Stimulated activated CD8-positive, alpha-beta memory T cell treated with anti-CD3 and anti-CD28 coated beads, Interleukin-2, amount 100 ng/mL, for 1 hour (primary cell): ENCODE data around the gene HSPBP1.

Experiments used
- DNase-seq, 2 donors: peaks; one replicate each; pipeline ENCODE4 v3.0.0-alpha.2; 2020; ENCODE audit warnings: low read depth in 2 of 2

HSPBP1 gene

DNA sequence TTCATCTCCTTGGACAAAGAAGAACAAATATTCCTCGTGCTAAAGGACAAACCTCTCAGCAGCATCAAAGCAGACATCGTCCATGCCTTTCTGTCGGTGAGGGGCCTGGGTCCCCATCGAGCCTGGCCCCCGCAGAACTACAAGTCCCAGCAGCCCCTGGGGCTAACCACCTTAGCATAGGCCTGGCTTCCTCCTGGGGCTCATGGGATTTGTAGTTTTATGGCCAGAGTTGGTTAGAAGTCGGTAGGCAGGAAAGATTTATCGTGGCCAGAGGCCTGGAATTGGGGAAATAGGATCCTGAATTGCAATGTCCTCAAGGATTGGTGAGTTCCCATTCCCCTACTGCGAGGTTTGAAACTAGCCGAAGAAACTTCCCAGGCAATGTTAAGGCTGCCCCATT is 25.6 kb upstream of the HSPBP1 start:
- DNase-seq: peak in 1 of 2 donors; percentile 17

DNA sequence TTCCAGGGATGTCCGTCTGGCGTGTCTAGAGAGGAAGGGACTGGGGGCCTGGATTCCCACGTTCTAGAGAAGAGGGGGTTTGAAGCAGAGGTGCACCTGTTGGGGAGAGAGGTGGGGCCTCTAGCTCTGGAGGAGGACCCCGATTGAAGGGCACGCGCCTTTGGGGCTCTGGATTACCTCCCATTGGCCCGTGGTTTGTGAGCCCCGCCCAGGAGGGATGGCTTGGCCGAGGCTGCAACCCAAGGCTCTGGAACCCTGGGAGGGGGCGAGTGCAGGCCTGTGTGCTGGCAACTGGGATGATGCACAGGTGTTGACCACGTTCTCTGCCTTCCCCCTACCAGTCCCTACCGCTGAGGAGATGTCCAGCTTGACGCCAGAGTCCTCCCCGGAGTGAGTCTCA is 25.1 kb upstream of the HSPBP1 start:
- no peak for DNase-seq

DNA sequence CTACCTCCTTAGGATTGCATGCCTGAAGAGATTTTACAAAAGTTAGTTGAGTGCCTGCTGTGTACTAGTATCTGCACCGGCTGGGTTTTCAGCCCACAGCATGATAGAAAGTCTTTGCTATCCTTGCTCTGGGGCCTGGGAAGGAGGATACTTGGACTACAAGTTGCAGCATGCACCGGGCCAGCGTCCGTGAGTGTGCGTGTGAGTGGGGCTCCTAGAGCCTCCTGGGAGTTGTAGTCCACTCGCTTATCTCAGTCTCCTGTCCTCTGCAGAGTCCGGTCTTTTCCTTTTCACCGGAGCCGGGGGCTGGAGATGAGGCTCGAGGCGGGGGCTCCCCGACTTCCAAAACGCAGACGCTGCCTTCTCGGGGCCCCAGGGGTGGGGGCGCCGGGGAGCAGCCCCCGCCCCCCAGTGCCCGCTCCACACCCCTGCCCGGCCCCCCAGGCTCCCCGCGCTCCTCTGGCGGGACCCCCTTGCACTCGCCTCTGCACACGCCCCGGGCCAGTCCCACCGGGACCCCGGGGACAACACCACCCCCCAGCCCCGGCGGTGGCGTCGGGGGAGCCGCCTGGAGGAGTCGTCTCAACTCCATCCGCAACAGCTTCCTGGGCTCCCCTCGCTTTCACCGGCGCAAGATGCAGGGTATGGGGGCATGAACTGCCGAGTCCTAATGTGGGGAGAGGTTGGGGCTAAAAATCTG is 24.5 kb upstream of the HSPBP1 start:
- DNase-seq: no peak

DNA sequence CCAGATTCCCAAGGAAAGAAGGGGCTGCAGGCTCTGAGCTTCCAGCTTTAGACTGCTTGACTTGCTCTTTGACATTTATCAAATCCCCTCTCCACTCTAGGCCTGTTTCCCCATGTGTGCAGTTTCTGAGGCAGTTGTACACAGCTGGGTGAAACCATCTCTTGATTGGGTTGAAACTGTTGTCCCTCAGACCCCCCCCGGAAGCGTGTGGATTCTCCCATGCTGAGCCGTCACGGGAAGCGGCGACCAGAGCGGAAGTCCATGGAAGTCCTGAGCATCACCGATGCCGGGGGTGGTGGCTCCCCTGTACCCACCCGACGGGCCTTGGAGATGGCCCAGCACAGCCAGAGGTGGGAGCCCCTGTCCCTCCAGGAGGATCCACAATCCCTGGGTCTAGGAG is 23.6 kb upstream of the HSPBP1 start:
- no peak for DNase-seq

DNA sequence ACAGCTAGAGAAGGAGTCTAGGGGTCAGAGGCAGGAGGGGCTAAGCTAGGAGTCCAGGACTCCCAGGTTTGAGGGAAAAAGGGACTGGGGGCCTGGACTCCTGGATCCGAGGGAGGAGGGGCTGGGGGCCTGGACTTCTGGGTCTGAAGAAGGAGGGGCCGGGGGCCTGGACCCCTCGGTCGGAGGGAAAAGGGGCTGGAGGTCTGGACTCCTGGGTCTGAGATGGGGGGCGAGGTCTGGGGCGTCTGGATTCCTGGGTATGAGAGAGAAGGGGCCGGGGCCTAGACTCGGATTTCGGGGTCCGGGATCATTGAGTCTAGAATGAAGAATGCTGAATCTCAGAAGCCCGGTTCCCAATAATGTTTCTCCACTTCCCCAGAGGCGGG is 22.4 kb upstream of the HSPBP1 start:
- no peak for DNase-seq

DNA sequence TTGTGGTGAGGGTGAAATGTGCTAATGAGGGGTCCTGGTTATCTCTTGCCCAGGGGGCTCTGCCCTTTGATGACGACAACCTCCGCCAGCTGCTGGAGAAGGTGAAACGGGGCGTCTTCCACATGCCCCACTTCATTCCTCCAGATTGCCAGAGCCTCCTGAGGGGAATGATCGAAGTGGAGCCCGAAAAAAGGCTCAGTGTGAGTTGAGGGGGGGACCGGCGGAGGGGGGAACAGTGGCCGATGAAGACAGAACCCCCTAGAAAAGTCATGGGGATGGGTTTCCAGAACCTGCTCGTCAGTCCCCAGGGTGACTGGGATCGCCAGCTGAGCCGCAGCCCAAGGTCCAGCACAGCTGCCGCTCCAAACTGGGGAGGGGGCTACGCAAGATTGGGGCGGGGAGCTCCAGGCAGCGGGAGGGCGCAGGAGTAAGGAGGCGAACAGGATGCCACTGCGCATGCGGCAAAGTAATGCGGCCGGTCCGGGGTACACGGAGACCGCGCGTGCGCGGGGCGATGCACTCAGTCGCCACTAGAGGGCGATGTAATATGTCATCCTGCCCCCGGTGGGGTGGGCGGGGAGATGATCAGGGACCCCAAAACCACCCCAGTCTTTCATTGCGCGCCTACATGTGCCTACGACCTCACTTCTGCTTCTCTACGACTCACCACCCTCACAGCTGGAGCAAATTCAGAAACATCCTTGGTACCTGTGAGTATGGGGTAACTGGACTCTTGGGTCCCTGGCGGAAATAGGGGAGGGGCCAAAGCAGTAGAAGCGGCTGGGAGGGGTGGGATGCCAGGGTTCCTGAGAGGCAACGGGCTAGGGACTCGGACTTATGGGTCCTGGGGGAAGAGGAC is 21.8 kb upstream of the HSPBP1 start:
- peak; percentile 92 to 93 for DNase-seq

DNA sequence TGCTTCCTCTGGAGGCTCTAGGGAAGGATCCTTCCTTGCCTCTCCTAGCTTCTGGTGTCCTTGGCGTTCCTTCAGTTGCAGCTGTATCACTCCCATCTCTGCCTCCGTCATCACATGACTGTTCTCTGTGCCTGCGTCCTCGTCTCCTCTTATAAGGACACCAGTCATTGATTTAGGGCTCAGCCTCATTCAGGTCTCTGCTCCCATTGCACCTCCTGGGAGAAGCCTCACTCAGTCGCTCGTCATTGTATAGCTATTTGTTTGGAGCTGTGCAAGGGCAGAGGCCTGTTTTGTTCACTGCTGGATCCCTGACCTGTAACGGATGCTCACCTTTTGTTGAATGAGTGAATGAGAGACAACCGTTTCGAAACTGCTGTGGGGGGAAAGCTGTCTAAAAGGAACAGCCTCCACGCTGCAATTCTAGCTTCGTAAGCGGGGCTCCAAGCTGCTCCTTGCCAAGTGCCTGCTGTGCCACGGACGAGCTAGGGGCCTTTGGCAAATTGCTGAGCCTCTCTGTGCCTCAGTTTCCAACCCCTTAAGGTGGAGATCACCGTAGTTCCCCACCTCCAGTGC is 21.1 kb upstream of the HSPBP1 start:
- no peak for DNase-seq

DNA sequence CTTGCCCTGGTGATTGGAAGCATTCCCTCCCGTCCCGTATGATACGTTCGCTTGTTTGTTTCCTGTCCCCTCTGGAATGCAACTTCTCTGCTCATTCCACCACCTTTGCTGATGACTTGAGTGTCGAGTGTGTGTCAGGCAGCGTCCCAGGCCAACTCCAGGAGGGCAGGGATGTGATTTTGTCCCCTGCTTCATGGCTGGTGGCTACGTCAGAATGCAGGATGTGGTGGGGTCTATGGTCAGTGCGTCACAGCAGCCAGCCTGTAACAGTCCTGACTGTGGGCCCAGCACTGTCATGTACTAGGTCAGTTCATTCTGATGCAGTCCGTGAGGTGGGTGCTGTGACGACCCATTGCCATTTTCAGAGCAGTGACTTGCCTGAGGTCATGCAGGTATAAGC is 20.1 kb upstream of the HSPBP1 start:
- DNase-seq: no peak

DNA sequence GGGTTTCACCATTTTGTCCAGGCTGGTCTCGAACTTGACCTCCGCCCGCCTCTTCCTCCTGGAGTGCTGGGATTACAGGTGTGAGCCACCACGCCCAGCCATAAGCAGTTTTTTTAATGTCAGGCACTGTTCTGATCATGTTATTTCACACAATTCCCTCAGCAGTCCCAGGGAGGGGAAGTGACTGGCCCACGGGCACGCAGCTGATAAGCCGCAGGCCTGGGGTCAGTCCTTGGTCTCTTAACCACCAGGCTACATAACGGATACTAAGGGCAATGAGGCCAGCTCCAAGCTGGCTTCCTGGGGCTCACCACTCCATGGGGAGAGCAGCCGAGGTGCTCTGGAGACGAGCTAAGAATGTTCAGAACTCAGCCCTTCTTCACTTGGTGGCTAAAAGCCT is 17.4 kb upstream of the HSPBP1 start:
- no peak for DNase-seq

DNA sequence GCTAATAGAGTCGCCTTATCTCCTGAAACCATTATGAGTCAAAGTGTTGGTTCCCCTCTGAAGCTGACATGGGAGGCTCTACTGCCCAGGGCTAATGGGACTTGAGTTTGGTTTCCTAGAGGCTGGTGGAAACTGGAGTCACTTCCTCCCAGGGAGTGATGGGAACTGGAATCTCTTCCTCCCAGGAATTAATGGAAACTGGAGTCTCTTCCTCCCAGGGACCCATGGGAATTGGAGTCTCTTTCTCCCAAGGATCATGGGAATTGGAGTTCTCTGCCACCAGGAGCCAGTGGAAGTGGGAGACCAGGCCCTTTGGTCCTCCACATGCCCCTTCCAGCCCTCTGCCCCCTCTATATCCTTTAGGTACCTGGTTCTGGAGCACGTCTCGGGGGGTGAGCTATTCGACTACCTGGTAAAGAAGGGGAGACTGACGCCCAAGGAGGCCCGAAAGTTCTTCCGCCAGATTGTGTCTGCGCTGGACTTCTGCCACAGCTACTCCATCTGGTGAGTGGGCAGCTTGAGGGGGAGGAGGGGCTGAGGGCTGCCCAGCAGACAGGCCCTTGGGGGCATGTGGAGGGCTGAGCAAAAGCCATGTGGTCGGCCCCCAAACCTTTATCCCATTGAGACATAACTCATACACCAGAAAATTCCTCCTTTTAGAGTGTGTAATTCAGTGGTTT is 9.3 kb upstream of the HSPBP1 start:
- DNase-seq: no peak

DNA sequence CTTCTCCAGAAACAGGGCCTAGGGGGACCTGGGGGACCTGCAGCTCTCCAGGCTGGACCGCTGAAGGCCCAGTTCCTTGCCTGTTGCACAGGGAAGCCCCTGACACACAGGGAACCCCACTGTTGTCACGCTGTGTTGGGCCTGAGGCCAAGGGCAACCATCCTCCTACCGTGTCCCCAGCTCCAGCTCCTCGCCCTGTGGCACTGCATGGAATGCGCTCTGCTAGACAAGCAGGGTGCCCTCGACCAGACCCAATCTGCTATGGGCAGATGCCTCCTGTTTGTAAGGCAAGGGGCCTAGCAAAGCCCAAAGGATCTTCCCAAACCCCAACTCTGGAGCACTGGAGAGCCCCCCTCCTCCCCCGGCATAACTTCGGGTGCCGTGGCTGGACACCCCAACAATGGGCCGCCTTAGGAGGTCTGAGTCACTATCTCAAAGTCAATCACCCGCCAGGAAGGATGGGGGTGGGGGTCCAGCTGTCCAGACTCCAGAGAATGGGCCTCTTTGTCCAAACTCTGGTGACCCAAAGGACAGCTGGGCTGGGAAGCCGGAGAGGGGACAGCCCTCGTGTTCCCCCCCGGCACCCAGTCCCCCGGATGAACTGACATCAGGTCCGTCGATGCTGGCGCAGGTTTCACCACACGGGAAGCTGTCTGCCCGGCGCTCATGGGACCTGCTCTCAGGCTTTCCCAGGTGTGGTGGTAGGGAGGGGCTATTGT is 7.6 kb upstream of the HSPBP1 start:
- DNase-seq: no peak

DNA sequence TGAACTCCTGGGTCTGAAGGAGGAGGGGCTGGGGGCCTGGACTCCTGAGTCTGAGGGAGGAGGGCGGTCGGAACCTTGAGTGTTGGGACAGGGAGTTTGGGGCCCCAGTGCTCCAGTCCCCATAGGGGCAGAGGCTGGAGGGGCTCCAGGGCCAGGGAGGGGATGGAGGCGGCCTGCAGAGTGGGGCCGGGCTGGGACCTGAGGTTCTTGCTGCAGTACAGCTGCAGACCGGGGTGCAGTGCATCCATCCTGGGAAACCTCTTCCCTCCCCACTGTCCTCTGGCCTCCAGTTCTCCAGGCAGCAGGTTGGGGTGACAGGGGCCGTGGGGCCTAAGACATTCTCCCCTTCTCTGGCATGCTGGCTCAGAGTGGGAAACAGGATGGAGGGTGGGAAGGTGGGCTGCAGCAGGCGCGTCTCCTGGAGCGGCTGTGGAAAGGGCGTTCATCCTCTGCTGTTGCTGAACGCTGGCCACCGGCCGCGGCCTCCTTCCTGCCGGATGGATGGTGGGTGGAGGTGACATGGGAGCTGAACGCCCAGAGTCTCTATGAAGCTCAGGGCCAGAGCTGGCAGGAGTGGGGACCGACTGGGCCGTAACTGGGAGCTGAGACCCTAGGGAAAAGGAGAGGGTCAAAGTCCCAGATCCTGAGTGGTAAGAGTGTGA is 5.5 kb upstream of the HSPBP1 start:
- no peak for DNase-seq

DNA sequence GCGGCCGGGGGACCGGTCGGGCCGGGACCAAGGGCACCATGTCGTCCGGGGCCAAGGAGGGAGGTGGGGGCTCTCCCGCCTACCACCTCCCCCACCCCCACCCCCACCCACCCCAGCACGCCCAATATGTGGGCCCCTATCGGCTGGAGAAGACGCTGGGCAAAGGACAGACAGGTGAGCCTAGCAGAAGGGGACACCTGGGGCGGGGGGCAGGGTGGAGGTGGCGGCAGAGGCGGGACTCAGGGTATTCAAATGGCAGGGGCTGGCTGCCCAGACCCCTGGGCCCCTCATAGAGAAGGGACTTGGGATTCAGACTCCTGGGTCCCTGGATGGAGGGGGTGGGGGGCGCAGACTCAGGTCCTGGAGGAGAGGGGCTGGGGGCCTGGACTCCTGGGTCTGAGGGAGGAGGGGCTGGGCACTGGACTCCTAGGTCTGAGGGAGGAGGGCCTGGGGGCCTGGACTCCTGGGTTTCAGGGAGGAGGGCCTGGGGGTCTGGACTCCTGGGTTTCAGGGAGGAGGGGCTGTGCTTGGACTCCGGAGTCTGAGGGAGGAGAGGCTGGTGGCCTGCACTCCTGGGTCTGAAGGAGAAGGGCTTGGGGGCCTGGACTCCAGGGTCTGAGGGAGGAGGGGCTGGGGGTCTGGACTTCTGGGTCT is 4.6 kb upstream of the HSPBP1 start:
- DNase-seq: no peak

DNA sequence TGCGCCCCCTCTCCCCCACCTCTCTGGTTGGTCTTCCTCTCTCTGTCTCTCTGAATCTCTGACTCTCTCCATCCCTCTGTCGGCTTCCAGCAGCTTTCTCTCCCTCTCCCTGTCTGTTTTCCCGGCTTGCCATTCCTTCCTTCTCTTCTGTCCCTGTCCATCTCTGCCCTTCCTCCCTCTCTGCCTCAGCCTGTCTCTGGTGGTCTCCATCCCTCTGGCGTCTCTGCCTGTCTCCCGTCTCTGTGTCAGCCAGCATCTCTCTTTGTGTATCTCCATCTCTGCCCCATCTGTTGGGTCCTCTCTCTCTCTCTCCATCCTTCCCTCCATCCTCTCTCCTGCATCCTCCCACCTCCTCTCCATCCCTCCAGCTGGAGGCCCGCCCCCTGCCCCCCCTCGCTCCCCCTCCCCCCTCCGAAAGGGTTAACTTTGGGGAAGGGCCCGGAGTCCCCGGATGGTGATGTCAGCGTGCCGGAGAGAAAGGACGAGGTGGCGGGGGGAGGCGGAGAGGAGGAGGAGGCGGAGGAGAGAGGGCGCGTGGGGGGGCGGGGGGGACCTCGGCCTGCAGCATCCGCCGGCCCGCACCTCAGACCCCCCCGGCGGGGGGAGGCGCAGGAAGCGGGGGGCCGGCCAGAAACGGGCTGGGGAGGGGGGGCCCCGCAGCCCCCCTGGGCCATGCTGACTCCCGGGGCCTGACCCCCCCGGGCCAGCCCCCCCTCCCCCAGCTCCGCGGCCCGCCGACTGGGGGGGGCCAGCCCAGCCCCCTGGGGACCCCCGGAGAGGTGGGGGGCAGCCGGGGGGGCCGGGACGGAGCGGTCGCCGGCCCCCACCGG is 3.9 kb upstream of the HSPBP1 start, which contains the start of gene BRSK1:
Gene BRSK1 (plus strand): TSS at position 450 of the 830 bp plus-strand sequence. CDS start 446 bp downstream, outside the sequence.
- no peak for DNase-seq

DNA sequence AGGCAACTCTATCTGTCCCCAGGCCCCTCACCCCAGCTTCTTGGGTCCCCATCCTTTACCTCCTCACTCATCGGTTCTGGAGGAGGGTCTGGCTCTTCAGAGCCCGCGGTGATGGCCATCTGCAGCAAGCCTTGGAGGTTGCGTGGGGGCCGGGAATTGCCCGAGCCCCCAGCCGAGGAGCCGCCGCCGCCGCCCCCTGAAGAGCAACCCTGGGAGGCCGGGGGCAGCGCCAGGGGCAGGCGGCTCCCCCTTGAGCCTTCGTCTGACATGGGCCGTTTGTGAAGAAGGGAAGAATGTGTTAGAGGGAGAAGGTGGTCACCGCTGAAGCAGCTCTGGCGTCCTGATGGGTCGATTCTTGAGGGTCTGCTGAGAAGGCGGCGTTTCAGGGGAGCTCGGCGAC is 570 bp downstream of the HSPBP1 start:
- no peak for DNase-seq

DNA sequence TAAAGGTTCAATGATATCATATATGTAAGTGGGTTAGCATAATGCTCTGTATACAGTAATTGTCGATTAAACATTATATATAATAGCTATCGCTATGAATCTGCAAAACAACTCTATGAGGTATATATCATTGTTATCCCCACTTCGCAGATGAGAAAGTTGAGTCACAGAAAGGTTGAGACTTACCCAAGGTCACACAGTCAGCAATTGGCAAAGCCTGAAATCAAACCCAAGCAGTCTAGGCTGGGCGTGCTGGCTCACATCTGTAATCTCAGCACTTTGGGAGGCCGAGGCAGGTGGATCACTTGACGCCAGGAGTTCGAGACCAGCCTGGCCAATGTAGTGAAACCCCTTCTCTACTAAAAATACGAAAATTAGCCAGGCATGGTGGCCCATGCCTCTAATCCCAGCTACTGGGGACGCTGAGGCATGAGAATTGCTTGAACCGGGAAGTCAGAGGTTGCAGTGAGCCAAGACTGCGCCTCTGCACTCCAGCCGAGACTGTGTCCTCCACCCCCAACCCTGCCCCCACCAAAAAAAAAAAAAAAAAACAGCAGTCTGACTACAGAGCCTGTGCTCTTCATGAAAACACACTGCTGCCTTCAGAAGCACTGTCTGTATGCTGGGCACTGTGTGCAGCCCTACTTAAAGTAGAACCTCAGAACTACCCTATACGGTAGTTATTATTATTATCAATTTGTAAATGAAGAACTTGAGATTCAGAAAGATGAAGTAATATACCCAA is 1.3 kb downstream of the HSPBP1 start:
- no peak for DNase-seq

DNA sequence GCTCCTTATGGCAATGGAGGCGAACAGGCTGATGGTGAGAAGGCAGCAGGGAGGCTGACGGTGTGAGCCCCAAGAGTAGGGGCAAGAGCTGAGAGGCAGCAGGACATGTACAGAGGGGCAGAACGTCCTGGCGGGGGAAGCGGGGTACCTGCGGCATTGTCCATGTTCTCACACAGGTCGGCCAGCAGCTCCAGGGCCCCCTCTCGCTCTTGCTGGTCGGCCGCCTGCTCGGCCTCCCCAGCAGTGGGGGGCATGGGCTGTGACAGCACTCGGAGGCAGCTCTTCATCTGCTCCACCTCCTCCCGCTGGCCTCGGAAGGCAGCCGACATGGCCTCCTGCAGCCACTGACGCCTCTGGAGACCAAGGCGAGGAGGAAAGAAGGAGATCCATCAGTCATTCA is 2.4 kb downstream of the HSPBP1 start:
- DNase-seq: no peak

DNA sequence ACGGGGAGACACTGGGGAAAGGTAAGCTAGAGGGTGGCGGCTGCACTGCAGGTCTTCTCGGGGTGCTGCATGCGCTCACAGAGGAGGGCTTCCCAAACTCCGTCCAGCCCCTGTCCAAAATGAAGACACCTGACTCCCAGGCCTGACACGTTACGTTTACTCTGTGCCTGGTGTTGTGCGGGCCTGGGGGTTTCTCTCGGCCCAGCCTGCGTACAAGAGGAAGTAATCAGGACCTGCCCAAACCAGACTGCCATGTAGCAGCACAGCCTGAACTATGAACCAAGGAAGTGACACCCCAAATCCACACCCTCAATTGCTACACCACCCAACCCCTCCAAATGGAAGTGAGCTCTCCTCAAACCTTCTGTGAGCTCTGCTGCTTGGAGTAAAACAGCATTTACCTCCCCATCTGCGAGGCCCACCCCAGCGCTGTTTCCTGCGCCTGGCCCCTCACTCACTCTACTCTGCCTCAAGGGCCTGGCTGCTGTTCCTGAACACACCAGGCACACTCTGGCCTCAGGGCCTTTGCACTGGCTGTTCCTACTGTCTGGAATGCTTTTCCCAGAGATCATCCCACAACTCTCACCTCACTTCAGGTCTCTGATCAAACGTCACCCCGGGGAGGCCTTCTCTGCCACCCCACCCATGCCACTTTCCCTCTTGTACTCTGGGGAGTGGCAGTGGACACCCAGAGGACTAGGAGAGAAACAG is 3.0 kb downstream of the HSPBP1 start:
- DNase-seq: no peak
